ENCODE measurements around the gene ARHGAP18. TPM values are rescaled to one million over a fixed set of nuclear protein-coding genes. Genes with fewer than 3 reads are reported as not detected.

Gene ARHGAP18
- polyA plus RNA-seq, 1 donor from 2014 or later, result 3.5 TPM

DNA sequence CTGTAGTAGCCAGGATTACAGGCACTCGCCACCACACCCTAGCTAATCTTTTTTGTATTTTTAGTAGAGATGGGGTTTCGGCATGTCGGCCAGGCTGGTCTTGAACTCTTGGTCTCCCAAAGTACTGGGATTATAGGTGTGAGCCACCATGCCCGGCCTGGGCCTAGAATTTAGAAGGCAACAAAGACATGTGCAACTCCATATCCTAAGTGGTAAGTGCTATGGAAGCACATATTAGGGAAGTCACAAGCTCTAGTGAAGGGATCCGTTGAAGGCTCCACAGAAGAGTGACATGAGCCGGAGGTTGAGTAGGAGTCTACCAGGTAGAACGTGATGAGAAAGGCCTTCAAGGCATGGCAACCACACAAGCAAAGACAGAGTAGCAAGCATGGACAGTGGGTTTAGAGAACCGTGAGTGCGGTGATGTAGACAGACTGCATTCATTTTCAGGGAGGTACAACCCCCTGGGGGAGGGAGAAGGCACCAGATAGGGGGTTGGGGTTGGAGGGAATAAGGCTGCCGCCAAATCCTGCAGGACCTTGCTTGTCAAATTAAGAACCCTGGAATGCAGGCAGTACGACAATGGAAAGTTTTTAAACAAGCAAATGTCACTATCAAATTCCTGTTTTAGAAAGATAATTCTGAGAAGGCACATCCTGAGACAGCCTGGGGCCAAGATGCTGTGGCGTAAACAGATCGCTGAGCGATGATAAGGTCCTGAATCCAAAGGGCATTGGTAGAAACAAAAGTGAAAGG is 50.2 kb downstream of the ARHGAP18 start:
- Mint-ChIP-seq H3K9me3 (no peaks in the 10 kb centered on the region), H3K27ac (peak overlapping the region in 1 of 3 donors; percentile 6), H3K36me3 (peaks cover 5% of the 10 kb centered on the region), H3K4me1 (peaks cover 4 to 6% (median 5%) of the 10 kb centered on the region in 3 donors), H3K27me3 (no peaks in the 10 kb centered on the region), H3K4me3 (no peak overlapping the region)

DNA sequence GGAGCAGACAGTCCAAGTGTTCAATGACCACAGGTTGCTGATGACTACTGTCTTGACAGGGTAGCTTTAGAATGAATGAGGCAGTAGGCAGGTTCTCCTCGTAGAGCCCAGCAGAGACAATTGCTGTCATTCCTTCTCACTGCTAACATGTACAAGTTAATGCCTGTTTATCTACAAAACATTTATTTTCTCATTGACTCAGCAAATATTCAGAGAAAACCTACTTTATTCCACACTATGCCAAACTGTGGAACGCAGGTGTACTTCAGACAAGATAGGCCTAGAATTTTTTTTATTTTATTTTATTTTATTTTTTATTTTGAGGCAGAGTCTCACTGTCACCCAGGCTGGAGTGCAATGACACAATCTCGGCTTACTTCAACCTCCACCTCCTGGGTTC is 50.8 kb downstream of the ARHGAP18 start:
- no peaks in the 10 kb centered on the region for H3K9me3 Mint-ChIP-seq
- H3K36me3 Mint-ChIP-seq, result peaks cover 5% of the 10 kb centered on the region
- no peaks in the 10 kb centered on the region for H3K27me3 Mint-ChIP-seq
- peaks cover 4 to 5% (median 4%) of the 10 kb centered on the region in 3 donors for H3K4me1 Mint-ChIP-seq
- no peak overlapping the region for H3K4me3 Mint-ChIP-seq
- H3K27ac Mint-ChIP-seq, result no peak overlapping the region

DNA sequence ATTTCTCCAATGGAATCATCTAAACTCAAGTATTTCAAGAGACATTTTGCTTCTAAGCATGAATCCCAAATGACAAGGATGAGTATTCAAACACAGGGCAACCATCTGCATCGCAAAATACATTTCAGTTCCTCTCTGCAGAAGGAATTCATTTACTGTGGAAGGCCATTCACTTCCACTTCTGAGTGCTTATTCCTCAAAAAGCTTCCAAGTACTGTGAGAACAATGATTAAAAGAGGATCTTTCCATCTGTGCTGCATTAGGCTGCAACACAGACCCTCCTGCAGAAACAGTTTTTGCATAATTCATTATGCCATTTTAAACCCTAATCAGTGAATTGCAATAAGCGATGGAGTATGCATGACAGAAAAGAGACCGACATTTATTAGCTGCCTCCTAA is 52.5 kb downstream of the ARHGAP18 start:
- Mint-ChIP-seq H3K27ac (no peak overlapping the region), H3K36me3 (peaks cover 6% of the 10 kb centered on the region), H3K4me1 (peaks cover 2 to 6% (median 5%) of the 10 kb centered on the region in 3 donors), H3K4me3 (no peak overlapping the region), H3K27me3 (no peaks in the 10 kb centered on the region), H3K9me3 (no peaks in the 10 kb centered on the region)

GRCh38 chr6:129655334-129655733 is 54.6 kb downstream of the ARHGAP18 start:
- Mint-ChIP-seq H3K36me3 (peaks cover 6% of the 10 kb centered on the region), H3K9me3 (no peaks in the 10 kb centered on the region), H3K27ac (no peak overlapping the region), H3K27me3 (no peaks in the 10 kb centered on the region), H3K4me1 (peaks cover 0 to 9% (median 8%) of the 10 kb centered on the region in 3 donors), H3K4me3 (no peak overlapping the region)

GRCh38 chr6:129653746-129654145 is 56.2 kb downstream of the ARHGAP18 start:
- peaks cover 2% of the 10 kb centered on the region for H3K36me3 Mint-ChIP-seq
- H3K4me3 Mint-ChIP-seq, result no peak overlapping the region
- peaks cover 0 to 9% (median 6%) of the 10 kb centered on the region in 3 donors for H3K4me1 Mint-ChIP-seq
- H3K27ac Mint-ChIP-seq, result peak overlapping the region in 1 of 3 donors; percentile 47
- no peaks in the 10 kb centered on the region for H3K9me3 Mint-ChIP-seq
- H3K27me3 Mint-ChIP-seq, result no peaks in the 10 kb centered on the region

DNA sequence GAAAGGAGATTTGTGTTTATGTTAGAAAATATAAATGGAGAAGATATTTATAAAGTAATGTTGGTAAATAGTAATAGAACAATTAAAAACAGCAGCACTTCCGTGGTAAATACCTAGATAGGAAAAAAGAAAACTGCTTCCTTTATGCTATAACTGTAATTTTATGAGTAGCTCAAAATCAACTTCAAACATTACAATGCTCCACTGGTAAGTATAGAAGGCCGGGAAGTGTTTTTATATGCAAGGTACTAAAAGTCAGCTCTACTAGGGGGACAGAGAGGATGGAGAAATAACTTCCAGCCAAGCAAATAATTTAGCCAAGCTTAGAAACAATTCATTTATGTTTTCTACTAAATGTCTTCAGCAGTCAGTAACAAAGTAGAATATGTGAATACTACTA is 56.7 kb downstream of the ARHGAP18 start:
- H3K4me3 Mint-ChIP-seq, result no peak overlapping the region
- H3K4me1 Mint-ChIP-seq, result peaks cover 0 to 9% (median 6%) of the 10 kb centered on the region in 3 donors
- H3K9me3 Mint-ChIP-seq, result no peaks in the 10 kb centered on the region
- peaks cover 2% of the 10 kb centered on the region for H3K36me3 Mint-ChIP-seq
- no peak overlapping the region for H3K27ac Mint-ChIP-seq
- no peaks in the 10 kb centered on the region for H3K27me3 Mint-ChIP-seq

- no peaks in the 10 kb centered on the region for H3K27me3 Mint-ChIP-seq
- peaks cover 0 to 4% (median 4%) of the 10 kb centered on the region in 3 donors for H3K4me1 Mint-ChIP-seq
- no peaks in the 10 kb centered on the region for H3K9me3 Mint-ChIP-seq
- no peak overlapping the region for H3K27ac Mint-ChIP-seq
- no peak overlapping the region for H3K4me3 Mint-ChIP-seq
- peaks cover 2% of the 10 kb centered on the region for H3K36me3 Mint-ChIP-seq
These were observed 58.7 kb downstream of the ARHGAP18 start for GRCh38 chr6:129651291-129651691.

- Mint-ChIP-seq H3K27me3 (no peaks in the 10 kb centered on the region), H3K4me1 (peaks cover 0 to 4% (median 4%) of the 10 kb centered on the region in 3 donors), H3K27ac (no peak overlapping the region), H3K9me3 (no peaks in the 10 kb centered on the region), H3K36me3 (peaks cover 2% of the 10 kb centered on the region), H3K4me3 (no peak overlapping the region)
These were observed 61.0 kb downstream of the ARHGAP18 start for GRCh38 chr6:129648819-129649491.

GRCh38 chr6:129647044-129647443 is 62.9 kb downstream of the ARHGAP18 start:
- Mint-ChIP-seq H3K27ac (no peak overlapping the region), H3K36me3 (no peaks in the 10 kb centered on the region), H3K4me1 (peaks cover 0 to 3% (median 0%) of the 10 kb centered on the region in 3 donors), H3K4me3 (no peak overlapping the region), H3K9me3 (no peaks in the 10 kb centered on the region), H3K27me3 (no peaks in the 10 kb centered on the region)

DNA sequence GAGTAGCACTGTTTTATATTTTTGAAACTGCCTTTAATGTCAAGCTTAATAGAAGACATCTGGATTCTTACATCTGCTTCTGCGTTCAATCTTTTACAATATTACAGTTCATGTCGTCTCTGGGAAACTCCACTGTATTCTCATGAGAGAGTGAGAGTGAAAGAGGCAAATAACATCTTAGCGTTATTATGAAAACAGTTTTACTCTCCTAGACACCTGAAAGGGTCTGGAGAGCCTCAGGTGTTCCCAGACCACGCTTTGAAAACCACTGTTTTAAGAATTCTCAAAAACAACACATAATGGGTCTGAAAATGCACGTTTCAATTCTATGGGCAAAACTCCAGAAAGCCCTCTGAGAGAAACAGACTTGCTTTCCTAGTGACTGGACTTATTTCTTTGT is 63.3 kb downstream of the ARHGAP18 start:
- Mint-ChIP-seq H3K27ac (no peak overlapping the region), H3K4me1 (peaks cover 0 to 3% (median 0%) of the 10 kb centered on the region in 3 donors), H3K36me3 (no peaks in the 10 kb centered on the region), H3K4me3 (no peak overlapping the region), H3K27me3 (no peaks in the 10 kb centered on the region), H3K9me3 (no peaks in the 10 kb centered on the region)

DNA sequence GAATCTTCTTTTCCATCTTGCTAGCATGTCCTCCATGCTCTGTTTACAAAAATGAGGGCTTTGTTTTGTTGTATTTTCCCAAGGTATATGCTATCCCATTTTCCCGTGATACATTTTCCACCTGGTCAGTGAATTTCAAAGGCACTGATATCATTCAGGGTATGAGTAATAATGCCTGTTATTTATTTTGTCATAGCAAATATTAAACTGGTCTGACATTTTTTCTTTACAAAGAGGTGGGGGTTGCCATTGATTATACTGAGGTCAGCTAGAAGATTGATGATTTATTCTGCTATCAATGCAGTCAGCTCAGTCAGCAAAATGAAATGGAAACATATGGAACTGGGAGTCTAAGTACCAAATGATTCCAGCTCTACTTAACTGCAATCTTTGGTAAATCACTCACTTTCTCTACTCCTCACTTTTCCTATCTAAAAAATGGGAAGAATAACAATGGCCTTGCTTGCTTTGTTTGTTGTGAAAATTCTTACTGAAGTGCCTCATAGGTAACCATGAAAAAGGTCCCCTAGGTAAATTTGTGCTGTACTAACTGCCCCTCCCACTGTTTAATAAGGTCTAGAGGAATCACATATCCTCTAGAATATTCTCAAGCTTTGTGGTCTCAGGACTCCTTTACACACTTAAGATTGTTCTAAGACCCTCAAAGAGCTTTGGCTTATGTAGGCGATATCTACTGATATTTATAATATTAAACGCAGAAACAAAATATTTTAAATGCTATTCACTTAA is 64.0 kb downstream of the ARHGAP18 start:
- Mint-ChIP-seq H3K27me3 (no peaks in the 10 kb centered on the region), H3K4me1 (peaks cover 0 to 2% (median 0%) of the 10 kb centered on the region in 3 donors), H3K27ac (no peak overlapping the region), H3K9me3 (no peaks in the 10 kb centered on the region), H3K4me3 (no peak overlapping the region), H3K36me3 (no peaks in the 10 kb centered on the region)

- no peaks in the 10 kb centered on the region for H3K36me3 Mint-ChIP-seq
- H3K4me3 Mint-ChIP-seq, result no peak overlapping the region
- no peaks in the 10 kb centered on the region for H3K27me3 Mint-ChIP-seq
- H3K9me3 Mint-ChIP-seq, result no peaks in the 10 kb centered on the region
- no peak overlapping the region for H3K27ac Mint-ChIP-seq
- H3K4me1 Mint-ChIP-seq, result no peaks in the 10 kb centered on the region
These were observed 64.7 kb downstream of the ARHGAP18 start for GRCh38 chr6:129645106-129645829.

- H3K27me3 Mint-ChIP-seq, result no peaks in the 10 kb centered on the region
- H3K4me1 Mint-ChIP-seq, result no peaks in the 10 kb centered on the region
- no peaks in the 10 kb centered on the region for H3K9me3 Mint-ChIP-seq
- H3K36me3 Mint-ChIP-seq, result no peaks in the 10 kb centered on the region
- no peak overlapping the region for H3K27ac Mint-ChIP-seq
- H3K4me3 Mint-ChIP-seq, result no peak overlapping the region
These were observed 65.4 kb downstream of the ARHGAP18 start for GRCh38 chr6:129644567-129645015.

DNA sequence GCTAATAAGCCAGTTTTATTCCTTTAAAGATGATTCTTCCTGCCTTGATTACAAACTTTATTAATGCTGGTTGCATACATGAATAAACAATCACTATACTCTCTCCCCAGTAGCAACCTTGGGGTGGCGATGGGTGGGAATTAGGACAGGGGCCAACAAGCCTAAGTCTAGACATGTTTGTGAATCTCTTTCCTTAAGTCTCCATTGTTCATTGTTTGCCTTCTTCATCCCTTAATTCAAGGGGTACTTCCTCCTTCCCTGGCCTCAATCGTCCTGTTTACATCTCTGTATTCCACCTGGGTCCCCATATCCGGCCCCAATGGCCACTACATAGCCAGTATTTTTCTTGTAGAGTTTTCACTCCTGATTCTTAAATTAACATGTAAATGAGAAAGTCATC is 66.0 kb downstream of the ARHGAP18 start:
- H3K4me3 Mint-ChIP-seq, result no peak overlapping the region
- no peaks in the 10 kb centered on the region for H3K27me3 Mint-ChIP-seq
- no peaks in the 10 kb centered on the region for H3K4me1 Mint-ChIP-seq
- H3K36me3 Mint-ChIP-seq, result no peaks in the 10 kb centered on the region
- H3K9me3 Mint-ChIP-seq, result no peaks in the 10 kb centered on the region
- H3K27ac Mint-ChIP-seq, result no peak overlapping the region

DNA sequence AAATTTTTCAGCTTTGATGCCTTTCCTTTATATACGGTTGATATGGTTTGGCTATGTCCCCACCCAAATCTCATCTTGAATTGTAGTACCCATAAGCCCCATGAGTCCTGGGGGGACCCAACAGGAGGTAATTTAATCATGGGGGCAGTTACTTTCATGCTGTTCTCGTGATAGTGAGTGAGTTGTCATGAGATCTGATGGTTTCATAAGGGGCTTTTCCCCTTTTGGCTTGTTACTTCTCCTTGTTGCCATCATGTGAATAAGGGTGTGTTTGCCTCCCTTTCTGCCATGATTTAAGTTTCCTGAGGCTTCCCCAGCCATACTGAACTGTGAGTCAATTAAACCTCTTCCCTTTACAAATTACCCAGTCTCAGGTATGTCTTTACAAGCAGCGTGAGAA is 66.8 kb downstream of the ARHGAP18 start:
- Mint-ChIP-seq H3K4me1 (no peaks in the 10 kb centered on the region), H3K27ac (no peak overlapping the region), H3K27me3 (no peaks in the 10 kb centered on the region), H3K9me3 (no peaks in the 10 kb centered on the region), H3K4me3 (no peak overlapping the region), H3K36me3 (no peaks in the 10 kb centered on the region)

All from IgD-negative memory B cell (primary cell).